NCI-H82 treated with DMSO at 0.1 percent for 48 hours (cell line): ENCODE results near the gene STK32B.
"Not testable (repeated sequence)": the region's sequence is repeated elsewhere in the genome, so short reads cannot be mapped to it uniquely, and the experiment has no call there.

Experiments
- DNase-seq: peaks from one replicate; lab custom pipeline; 2025; ENCODE audit not compliant: unreplicated experiment; lab: John Stamatoyannopoulos, UW

STK32B gene

DNA sequence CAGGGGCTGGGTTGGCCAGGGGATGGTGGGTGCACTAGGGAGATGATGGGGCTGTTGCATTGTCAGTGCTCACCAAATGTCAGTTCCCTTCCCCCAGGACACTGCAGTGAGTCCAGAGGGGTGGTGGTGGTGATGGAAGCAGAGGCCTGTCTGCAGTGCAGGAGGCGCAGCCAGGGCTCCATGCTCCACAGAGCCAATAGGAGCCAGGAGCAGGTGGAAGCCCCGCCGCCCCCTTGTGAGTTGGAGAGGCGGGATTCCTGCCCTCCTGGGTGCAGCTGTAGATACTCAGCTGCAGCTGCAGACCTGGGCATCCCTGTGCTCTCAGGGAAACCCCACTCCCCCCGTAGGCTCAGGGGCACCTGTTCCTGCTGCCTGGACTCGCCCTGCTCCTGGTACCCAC is 372.4 kb downstream of the STK32B start:
- DNase-seq = no peak

- DNase-seq = no peak
These were observed 372.9 kb downstream of the STK32B start for GRCh38 chr4:5424211-5424610.

DNA sequence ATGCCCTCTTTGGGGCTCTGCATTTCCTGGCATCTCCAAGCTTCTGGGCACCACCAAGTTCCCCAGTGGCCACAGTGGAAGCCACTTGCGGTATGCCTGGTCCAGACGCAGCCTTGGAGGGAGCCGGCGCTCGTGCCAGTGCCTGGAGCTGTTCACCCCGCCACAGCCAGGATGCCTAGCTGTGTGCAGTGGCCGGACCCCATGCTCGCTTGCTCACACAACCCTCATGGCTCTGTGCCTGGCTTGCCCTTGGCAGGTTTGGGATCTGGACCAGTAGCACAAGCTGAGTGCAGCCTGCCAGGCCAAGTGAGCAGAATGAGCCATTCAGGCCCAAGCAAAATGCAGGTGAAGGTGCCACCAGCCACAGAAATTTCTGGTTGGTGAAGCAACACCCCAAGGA is 373.6 kb downstream of the STK32B start:
- no peak for DNase-seq

- DNase-seq = no peak
These were observed 378.5 kb downstream of the STK32B start for GRCh38 chr4:5429747-5430146.

- no peak for DNase-seq
These were observed 381.9 kb downstream of the STK32B start for GRCh38 chr4:5433196-5433595.

- peak; percentile 36 for DNase-seq
These were observed 383.9 kb downstream of the STK32B start for GRCh38 chr4:5435201-5435600.

DNA sequence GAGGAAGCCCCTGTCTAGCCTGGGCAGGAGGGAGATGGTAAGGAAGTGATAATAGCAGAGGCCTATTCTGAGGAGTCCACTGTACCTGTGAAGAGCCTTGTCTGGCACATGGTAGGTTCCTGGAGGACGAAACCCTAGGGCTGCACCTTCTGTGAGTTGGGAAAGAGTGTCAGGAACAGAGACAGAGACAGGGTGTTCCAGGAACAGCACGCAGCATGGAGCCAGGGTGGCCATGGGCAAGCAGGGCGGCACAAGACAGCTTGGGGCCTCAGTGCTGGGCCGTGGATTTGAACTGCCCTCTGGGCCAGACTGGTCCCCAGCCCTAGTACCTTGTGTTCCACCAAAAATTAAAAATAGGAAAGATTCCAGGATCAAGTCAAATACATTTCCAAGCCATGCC is 384.5 kb downstream of the STK32B start:
- DNase-seq = no peak

DNA sequence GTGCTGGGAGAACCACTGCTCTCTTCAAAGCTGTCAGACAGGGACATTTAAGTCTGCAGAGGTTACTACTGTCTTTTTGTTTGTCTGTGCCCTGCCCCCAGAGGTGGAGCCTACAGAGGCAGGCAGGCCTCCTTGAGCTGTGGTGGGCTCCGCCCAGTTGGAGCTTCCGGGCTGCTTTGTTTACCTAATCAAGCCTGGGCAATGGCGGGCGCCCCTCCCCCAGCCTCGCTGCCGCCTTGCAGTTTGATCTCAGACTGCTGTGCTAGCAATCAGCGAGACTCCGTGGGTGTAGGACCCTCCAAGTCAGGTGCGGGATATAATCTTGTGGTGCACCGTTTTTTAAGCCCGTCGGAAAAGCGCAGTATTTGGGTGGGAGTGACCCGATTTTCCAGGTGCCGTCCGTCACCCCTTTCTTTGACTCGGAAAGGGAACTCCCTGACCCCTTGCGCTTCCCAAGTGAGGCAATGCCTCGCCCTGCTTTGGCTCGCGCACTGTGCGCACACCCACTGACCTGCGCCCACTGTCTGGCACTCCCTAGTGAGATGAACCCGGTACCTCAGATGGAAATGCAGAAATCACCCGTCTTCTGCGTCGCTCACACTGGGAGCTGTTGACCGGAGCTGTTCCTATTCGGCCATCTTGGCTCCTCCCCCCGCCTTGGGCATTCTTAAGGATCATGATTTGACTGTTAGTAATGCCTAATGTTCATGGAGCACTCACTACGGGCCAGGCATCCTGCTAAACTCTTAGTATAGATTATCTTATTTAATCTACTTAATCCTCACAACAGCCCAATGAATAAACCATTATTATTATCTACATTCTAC is 392.9 kb downstream of the STK32B start:
- not testable (repeated sequence) for DNase-seq

DNA sequence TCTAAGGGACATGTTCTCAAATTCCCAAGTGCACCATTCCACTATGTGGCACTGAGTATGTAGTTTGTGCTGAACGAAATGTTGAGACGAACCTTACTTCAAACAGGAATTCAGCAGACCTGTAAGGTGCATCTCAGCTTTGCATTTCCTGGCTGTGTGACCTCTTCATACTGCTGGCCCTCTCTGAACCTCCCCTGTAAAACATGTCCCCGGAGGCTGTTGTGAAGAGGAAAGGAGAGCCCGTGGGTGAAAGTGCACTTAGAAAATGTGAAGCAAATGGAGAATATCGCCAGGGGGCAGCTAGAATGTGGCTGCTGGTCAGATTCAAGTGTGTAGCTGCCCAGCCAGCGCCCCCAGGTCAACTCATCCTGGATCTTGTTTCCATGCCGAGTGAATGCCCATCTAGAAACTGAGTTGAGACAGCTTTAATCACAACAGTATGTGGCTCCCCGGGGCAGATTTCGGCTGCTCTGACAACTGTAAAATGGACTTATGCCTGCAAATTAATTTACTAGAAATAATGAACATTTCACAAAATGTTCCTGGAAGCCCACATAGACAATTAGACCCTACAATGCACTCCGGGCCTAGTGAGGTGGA is 393.7 kb downstream of the STK32B start:
- no peak for DNase-seq

- no peak for DNase-seq
These were observed 395.4 kb downstream of the STK32B start for GRCh38 chr4:5446595-5447226.

GRCh38 chr4:5447755-5448154 is 396.5 kb downstream of the STK32B start:
- DNase-seq = no peak

- no peak for DNase-seq
These were observed 396.9 kb downstream of the STK32B start for GRCh38 chr4:5448221-5448620.

DNA sequence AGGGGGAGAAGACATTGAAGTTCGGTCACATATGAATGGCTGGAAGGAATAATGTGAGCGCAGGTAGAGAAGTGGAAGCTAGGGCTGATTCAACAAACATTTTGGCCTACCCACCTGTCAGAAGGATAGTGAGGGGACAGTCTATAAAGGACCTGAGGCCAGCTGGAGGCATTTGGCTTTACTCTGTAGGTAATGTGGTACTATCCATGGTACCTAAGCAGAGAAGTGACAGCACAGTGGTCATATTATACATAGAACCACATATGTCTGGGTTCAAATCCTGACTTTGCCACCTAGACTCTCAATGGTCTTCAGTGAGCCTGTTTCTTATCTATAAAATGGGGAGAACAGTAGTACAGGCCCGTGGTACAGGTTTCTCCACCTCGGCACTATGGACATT is 400.0 kb downstream of the STK32B start:
- DNase-seq = no peak

DNA sequence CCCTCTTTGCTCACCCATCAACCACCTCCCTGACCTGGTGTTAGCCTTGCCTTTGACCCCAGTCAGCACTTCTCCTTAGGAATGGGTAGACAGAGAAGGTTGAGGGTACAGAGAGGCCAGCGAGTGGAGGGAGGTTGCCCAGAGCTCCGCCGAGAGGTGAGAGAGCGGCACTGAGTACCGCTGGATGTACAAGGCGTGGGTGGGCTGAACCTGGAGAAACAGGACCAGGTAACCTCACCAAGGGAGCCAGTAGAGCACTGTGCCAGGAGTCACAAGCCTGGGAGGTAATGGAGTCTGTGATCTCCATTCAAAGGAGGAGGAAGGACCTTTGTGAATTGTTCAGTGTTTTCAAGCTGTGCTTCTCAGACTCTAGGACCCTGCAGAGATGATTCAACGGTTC is 400.9 kb downstream of the STK32B start:
- no peak for DNase-seq

DNA sequence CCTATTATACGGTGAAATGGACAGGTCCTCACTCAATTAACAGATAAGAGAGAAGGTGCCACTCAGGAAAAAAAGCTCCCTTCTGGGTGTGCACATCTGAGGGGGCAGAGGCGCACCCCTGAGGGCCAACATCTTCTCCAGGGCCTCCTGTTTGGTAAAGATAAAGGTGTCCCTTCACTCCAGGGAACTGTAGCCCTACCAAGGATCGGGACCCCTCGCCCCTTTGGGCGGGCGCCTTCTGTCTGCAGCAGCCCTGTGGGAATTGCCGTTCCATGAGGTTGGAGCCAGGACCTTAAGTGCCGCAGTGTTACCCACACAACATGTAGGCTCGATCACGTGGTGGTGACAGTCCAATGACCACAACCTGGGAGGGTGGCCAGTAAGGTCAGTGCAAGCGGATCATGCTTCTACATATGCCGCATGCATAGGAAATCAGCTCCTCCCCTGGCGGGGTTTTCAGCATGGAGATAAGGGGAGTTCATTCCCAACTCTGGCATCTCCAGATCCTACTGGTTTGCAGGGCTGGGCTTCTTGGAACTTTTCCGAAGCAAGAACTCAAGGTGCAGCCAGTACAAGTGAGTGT is 403.8 kb downstream of the STK32B start:
- DNase-seq = no peak

GRCh38 chr4:5456296-5456845 is 405.1 kb downstream of the STK32B start:
- no peak for DNase-seq

DNA sequence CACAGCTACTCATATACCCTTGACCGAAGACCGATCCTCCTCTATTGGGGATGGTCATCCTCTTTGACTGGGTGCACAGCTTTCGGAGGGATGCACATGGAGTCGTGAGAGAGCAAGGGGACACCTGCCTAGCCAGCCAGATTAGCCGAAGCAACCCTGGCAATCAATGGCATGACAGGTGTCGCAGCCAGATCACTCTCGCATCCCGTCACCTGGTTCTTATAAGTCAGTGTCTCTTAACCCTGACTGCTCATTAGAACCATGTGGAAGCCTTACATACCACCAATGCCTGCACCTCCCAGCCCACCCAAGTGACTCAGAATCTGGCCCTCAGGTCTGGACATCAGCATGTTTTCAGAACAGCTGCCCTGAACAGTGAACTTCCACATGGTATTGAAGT is 407.4 kb downstream of the STK32B start:
- DNase-seq = no peak

DNA sequence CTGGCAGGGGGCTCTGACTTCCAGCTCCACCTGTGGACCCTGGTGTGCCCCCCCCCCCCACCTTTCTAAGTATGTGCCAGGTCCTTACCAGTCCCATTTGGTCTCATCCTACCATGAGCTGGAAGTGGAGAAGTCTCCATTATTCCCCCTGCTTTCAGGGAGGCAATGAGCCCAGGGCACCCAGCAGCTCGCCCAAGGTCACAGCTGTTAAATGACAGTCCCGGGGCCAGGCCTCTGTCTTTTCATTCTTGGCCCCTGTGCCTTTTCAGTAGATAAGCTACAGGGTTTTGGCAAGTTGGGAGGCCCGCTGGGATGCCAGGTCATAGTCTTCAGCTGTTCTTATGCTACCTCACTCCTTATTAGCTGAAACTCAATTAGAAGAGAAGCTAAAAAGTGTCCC is 408.0 kb downstream of the STK32B start:
- no peak for DNase-seq

DNA sequence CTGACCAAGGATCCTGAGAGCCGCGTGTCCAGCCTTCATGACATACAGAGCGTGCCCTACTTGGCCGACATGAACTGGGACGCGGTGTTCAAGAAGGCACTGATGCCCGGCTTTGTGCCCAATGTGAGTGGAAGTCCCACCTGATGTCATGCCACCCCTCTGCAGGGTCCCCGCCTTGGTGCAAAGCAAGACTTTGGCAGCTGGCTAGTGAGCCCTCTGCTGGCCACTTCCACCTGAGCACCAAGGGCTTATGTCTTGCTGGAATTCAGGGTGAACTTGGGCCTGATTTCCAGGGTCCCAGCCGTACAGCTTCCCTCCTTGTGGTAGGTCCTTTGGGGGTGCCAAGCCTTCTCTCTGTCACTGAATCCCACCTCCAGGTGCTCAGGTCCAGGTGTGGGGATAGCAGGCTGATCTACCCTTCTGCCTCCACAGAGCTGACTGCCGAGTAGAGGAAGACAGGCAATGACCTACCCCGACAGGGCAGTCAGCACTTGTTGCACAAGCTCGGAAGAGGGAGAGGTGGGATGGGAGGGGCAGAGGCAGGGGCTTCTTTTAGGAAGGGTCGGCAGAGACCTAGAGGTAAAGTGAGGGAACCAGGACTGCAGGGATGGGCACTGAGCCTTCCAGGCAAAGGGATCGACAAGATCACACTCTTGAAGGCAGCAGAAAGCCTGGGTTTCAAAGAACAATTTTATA is 409.0 kb downstream of the STK32B start:
- DNase-seq = no peak

DNA sequence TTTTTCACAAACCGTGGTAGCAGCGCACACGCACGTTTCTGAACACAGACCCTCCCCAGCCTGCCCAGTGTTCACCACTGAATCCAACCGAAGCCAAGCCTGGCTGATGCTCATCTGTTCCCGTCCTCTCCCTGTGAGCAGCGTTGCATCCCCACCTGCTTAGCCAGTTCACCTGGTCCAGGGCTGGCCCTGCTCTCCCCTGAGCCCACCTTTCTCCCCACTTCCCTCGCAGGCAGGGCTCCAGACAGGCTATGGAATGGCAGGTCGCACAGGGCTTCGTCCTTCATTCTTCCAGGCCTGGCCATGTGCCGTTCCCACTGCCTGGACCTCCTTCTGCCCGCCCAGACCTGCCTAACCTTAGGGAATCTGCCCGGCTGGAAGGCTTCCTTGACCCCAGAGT is 410.2 kb downstream of the STK32B start:
- DNase-seq = no peak

DNA sequence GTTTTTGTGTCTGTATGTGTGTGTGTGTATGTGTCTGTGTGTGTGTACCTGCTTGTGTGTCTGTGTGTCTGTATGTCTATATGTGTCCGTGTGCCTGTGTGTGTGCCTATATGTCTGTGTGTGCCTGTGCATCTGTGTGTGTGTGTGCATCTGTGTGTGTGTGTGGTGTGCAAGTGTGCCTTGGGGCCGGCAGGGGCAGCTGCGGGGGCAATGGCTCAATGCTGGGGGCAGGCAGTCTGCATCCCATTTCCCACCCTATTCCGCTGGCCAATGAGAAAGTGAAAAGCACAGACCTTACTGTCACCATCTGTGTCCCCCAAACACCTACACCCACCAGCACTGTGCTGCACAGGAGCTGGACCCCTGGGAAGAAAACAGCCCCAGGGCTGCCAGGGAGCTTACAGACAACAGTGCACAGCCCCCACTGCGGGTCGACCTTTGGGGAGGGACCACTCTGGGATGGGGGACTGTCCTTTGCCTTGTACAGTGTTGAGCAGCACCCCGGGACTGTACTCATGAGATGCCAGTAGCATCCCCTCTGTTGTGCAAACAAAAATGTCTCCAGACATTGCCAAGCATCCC is 411.1 kb downstream of the STK32B start:
- DNase-seq = no peak
